Renal cortical epithelial cell (primary cell): ENCODE results near the gene IL17C. TPM values are rescaled to one million over a fixed set of nuclear protein-coding genes. Genes with fewer than 3 reads are reported as not detected.

Source experiments
- DNase-seq: peaks from one replicate; pipeline ENCODE4 v3.0.0-alpha.2; 2011; ENCODE audit warnings: low read depth
- total RNA-seq: library from RNA; depleted of rRNA; stranded (reverse); fragments of >200 nt; gene quantifications from 2 replicates; pipeline ENCODE4 v1.2.3, GENCODE V29; 2014

The IL17C gene
- total RNA-seq, 1 donor from 2014 or later, result not detected

- DNase-seq, result no peak
Measured at GRCh38 chr16:88645455-88645854, 7.1 kb downstream of the IL17C start.

- DNase-seq, result no peak
Measured at GRCh38 chr16:88645941-88646340, 7.6 kb downstream of the IL17C start.

GRCh38 chr16:88646345-88647034, 8.1 kb downstream of the IL17C start:
- no peak for DNase-seq

- DNase-seq, result no peak
Measured at GRCh38 chr16:88647178-88648070, 9.1 kb downstream of the IL17C start.

- peak; percentile 49 for DNase-seq
Measured at GRCh38 chr16:88649195-88649923, 11.0 kb downstream of the IL17C start.

GRCh38 chr16:88649924-88650748, 11.8 kb downstream of the IL17C start:
- no peak for DNase-seq

GRCh38 chr16:88650749-88651275, 12.4 kb downstream of the IL17C start, which contains the start of gene CYBA:
CYBA (minus strand) TSS chr16:88651053; CDS start chr16:88651013, 40 bp downstream.
- peak; percentile 55 for DNase-seq

GRCh38 chr16:88651276-88651988, 13.1 kb downstream of the IL17C start:
- peak; percentile 84 for DNase-seq

- DNase-seq, result no peak
Measured at GRCh38 chr16:88651989-88652761, 13.8 kb downstream of the IL17C start.

- no peak for DNase-seq
Measured at GRCh38 chr16:88652762-88653063, 14.3 kb downstream of the IL17C start.

GRCh38 chr16:88653101-88653500, 14.7 kb downstream of the IL17C start:
- no peak for DNase-seq

- DNase-seq, result no peak
Measured at GRCh38 chr16:88653596-88654362, 15.4 kb downstream of the IL17C start.

GRCh38 chr16:88654363-88655052, 16.1 kb downstream of the IL17C start:
- no peak for DNase-seq

- no peak for DNase-seq
Measured at GRCh38 chr16:88655053-88655732, 16.8 kb downstream of the IL17C start.

- DNase-seq, result no peak
Measured at GRCh38 chr16:88655733-88656281, 17.4 kb downstream of the IL17C start.

GRCh38 chr16:88656291-88656980, 18.1 kb downstream of the IL17C start:
- DNase-seq, result no peak

GRCh38 chr16:88657371-88657770, 19.0 kb downstream of the IL17C start:
- DNase-seq, result no peak
